Panc1 (cell line): ENCODE results near the gene IRGQ. TPM values are rescaled to one million over a fixed set of nuclear protein-coding genes. Genes with fewer than 3 reads are reported as not detected.

ENCODE experiments used
- ATAC-seq: fragments of 200-7000 bp; cut with Tn5 transposase; 2 replicates; pipeline ENCODE4 v1.9.1; 2020; ENCODE audit warnings: mild to moderate bottlenecking, moderate library complexity
- BruUV-seq: library from RNA; stranded (reverse); fragments of 400-500 nt; replicated peaks from 2 replicates; lab custom pipeline; 2021; lab: Mats Ljungman, UMichigan
- CTCF ChIA-PET: fragments of 300-600 bp; sonication (Branson Sonifier 250); formaldehyde crosslinking; loops from one replicate; lab custom pipeline; 2022; ENCODE audit warnings: antibody characterized with exemption; lab: Charles Lee
- POLR2A ChIA-PET: fragments of 300-600 bp; sonication (Branson Sonifier 250); formaldehyde crosslinking; loops from one replicate; lab custom pipeline; 2022; ENCODE audit warnings: antibody characterized with exemption; lab: Charles Lee
- DNase-seq: peaks from one replicate; pipeline ENCODE4 v3.0.0-alpha.2; 2010; ENCODE audit warnings: low read depth, low spot score
- H3K27ac ChIP-seq: 2 replicates; pipeline ENCODE4 v1.5.1; 2011; ENCODE audit warnings: mild to moderate bottlenecking, low read length, inconsistent platforms
- H3K27me3 ChIP-seq: fragments of 200-500 bp; sonication (Bioruptor generic); 2 replicates; pipeline ENCODE4 v1.6.0; 2014; ENCODE audit warnings: low read length, inconsistent platforms; ENCODE audit not compliant: control insufficient read depth, insufficient read depth
- H3K36me3 ChIP-seq: fragments of 200-500 bp; sonication (Bioruptor generic); 2 replicates; pipeline ENCODE4 v1.5.1; 2014; ENCODE audit warnings: inconsistent platforms, mild to moderate bottlenecking, low read length, moderate library complexity; ENCODE audit not compliant: control insufficient read depth, insufficient read depth
- H3K4me1 ChIP-seq: 2 replicates; pipeline ENCODE4 v1.5.1; 2011; ENCODE audit warnings: inconsistent platforms, mild to moderate bottlenecking, low read length, moderate library complexity; ENCODE audit not compliant: control insufficient read depth, insufficient read depth
- H3K4me3 ChIP-seq, 2 experiments: 2 replicates each; pipeline ENCODE4 v1.5.1; 2011 to 2012; ENCODE audit warnings: low read depth in 2 of 2, low read length in 2 of 2, mild to moderate bottlenecking in 2 of 2, inconsistent platforms in 1 of 2, moderate library complexity in 1 of 2
- H3K9me3 ChIP-seq: fragments of 200-500 bp; sonication (Bioruptor generic); 2 replicates; pipeline ENCODE4 v1.5.1; 2014; ENCODE audit warnings: low read depth, mild to moderate bottlenecking, inconsistent platforms, low read length, moderate library complexity; ENCODE audit not compliant: control insufficient read depth, insufficient read depth
- POLR2AphosphoS5 ChIP-seq: IDR thresholded peaks from 2 replicates; pipeline ENCODE4 v1.6.1; 2012; ENCODE audit warnings: mild to moderate bottlenecking, low read depth, low read length, moderate library complexity
- SIN3A ChIP-seq: IDR thresholded peaks from 2 replicates; pipeline ENCODE4 v1.6.1; 2012; ENCODE audit warnings: low read depth, mild to moderate bottlenecking, low read length, moderate library complexity, borderline replicate concordance; ENCODE audit not compliant: insufficient read depth
- TCF7L2 ChIP-seq: IDR thresholded peaks from 2 replicates; pipeline ENCODE4 v1.6.1; 2011; ENCODE audit warnings: mild to moderate bottlenecking, low read depth, low read length, inconsistent platforms
- in situ Hi-C: cut with HindIII; loops from 2 replicates; pipeline ENCODE4 v1.10.0; 2016; ENCODE audit warnings: low sequenced_read_pairs, low pct_unique_long_range_greater_than_20kb
- intact Hi-C: fragments of 100-400 bp; cut with micrococcal nuclease; formaldehyde crosslinking; loops from one replicate; pipeline ENCODE4 v1.10.0; 2022; ENCODE audit not compliant: unreplicated experiment
- total RNA-seq: library from RNA; stranded (reverse); gene quantifications from one replicate; pipeline ENCODE4 v1.2.1, GENCODE V29; 2021; ENCODE audit not compliant: unreplicated experiment
- TF ChIP-seq, protein P1 (sequence below): fragments of 450-650 bp; IDR thresholded peaks from 2 replicates; pipeline ENCODE4 v1.5.1; 2017; ENCODE audit warnings: mild to moderate bottlenecking
- TF ChIP-seq, protein P2 (sequence below), 2 experiments: IDR thresholded peaks; 2 replicates each; pipeline ENCODE4 v1.6.1; 2011 to 2012; ENCODE audit warnings: low read depth in 2 of 2, control low read depth in 1 of 2, low read length in 1 of 2, mild to moderate bottlenecking in 1 of 2, moderate library complexity in 1 of 2; ENCODE audit not compliant: insufficient read depth in 1 of 2

IRGQ gene
- total RNA-seq, 1 experiment from 2014 or later, result 20.4 TPM

DNA sequence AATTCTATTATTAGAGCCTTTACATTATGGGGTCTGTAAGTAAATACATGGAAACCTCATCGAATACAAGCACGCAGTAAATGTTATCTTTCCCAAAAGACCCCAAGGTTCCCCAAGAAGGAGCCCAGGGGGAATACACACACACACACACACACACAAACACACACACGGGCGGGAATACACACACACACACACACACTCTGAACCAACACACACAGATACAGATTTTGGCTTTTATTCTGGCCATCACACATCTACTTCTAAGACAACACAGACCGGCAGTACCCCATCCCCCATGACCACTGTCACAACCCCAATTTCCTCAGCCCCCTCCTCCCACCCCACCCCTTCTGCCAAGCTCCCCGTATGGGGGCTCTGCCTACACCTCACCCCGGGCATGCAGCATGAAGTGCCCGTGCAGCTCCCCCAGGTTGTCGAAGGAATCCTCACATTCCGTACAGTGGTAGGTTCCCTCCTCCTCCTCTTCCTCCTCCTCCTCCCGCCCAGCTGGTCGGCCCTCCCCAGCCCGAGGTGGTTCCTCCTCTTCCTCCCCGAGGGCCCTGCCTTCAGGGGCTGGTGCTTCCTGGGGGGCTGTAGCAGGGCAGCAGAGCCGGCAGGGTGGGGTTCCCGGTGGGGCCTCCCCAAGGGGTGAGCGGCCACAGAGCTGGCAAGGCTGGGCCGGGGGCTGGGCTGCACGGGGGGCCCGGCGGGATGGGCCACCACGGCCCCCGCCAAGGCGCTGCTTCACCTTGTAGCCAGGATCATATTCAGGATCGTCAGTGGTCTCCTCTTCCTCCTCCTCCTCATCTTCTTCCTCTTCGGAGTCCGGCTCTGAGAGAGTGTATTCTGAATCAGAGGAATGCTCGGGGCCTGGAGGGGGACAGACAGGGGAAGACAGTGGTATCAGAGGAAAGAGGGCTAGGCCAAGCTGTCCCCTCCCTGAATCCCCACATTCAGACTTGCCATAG lies 11.6 kb upstream of the IRGQ start:
- Histone ChIP-seq H3K9me3 (no peaks in the 10 kb centered on the region), H3K36me3 (no peaks in the 10 kb centered on the region), H3K27me3 (no peaks in the 10 kb centered on the region), H3K4me3 (no peak overlapping the region), H3K4me1 (no peaks in the 10 kb centered on the region), H3K27ac (no peak overlapping the region)
- ChIA-PET CTCF (no interaction called here), POLR2A (no interaction called here)
- in situ Hi-C loops (no loop called here), intact Hi-C loops (no loop called here)
- BruUV-seq, result no TSS peak
- no peak for DNase-seq
- no peak for ATAC-seq
- TF ChIP-seq TCF7L2, result no peak
- TF ChIP-seq, protein P1, sequence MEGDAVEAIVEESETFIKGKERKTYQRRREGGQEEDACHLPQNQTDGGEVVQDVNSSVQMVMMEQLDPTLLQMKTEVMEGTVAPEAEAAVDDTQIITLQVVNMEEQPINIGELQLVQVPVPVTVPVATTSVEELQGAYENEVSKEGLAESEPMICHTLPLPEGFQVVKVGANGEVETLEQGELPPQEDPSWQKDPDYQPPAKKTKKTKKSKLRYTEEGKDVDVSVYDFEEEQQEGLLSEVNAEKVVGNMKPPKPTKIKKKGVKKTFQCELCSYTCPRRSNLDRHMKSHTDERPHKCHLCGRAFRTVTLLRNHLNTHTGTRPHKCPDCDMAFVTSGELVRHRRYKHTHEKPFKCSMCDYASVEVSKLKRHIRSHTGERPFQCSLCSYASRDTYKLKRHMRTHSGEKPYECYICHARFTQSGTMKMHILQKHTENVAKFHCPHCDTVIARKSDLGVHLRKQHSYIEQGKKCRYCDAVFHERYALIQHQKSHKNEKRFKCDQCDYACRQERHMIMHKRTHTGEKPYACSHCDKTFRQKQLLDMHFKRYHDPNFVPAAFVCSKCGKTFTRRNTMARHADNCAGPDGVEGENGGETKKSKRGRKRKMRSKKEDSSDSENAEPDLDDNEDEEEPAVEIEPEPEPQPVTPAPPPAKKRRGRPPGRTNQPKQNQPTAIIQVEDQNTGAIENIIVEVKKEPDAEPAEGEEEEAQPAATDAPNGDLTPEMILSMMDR, result no peak
- TF ChIP-seq, protein P2, sequence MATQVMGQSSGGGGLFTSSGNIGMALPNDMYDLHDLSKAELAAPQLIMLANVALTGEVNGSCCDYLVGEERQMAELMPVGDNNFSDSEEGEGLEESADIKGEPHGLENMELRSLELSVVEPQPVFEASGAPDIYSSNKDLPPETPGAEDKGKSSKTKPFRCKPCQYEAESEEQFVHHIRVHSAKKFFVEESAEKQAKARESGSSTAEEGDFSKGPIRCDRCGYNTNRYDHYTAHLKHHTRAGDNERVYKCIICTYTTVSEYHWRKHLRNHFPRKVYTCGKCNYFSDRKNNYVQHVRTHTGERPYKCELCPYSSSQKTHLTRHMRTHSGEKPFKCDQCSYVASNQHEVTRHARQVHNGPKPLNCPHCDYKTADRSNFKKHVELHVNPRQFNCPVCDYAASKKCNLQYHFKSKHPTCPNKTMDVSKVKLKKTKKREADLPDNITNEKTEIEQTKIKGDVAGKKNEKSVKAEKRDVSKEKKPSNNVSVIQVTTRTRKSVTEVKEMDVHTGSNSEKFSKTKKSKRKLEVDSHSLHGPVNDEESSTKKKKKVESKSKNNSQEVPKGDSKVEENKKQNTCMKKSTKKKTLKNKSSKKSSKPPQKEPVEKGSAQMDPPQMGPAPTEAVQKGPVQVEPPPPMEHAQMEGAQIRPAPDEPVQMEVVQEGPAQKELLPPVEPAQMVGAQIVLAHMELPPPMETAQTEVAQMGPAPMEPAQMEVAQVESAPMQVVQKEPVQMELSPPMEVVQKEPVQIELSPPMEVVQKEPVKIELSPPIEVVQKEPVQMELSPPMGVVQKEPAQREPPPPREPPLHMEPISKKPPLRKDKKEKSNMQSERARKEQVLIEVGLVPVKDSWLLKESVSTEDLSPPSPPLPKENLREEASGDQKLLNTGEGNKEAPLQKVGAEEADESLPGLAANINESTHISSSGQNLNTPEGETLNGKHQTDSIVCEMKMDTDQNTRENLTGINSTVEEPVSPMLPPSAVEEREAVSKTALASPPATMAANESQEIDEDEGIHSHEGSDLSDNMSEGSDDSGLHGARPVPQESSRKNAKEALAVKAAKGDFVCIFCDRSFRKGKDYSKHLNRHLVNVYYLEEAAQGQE (IDR thresholded peaks at IDR 0.05; ENCODE audit: insufficient read depth in 1 of 2, low read depth in 2 of 2, low read length in 1 of 2), result no peak
- TF ChIP-seq SIN3A, result no peak
- TF ChIP-seq POLR2AphosphoS5, result no peak

DNA sequence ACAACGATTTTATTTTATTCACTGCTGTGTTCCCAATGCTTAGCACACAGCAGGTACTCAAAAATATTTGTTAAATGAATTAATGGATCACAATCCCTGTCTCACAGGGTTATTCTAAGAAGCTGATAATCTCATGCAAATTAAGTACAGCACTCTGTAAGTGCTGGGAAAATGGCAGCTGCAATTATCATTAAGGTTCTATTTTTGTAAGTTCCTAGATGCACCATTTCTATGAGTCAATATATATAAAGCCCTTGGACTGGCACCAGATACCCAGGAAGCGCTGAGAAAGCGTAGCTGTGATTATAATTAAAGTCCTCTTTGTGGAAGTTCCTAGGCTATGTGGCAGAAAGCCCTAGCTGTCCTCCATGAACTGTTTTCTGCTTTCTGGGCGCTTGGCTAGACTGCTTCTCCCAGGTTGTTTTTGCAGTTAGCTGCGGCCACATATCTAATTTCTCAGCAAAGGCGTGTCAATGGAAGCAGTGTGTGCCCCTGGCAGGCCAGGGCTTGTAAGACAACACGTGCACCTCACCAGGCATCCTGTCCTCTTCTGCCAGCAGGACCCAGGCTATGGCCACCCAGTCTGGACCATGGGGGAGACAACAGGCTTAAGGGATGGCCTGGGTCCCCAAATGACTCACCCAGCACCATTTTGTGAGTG lies 10.8 kb upstream of the IRGQ start:
- no peaks in the 10 kb centered on the region for H3K36me3 ChIP-seq
- in situ Hi-C loops (no loop called here), intact Hi-C loops (no loop called here)
- no peak for TF ChIP-seq TCF7L2
- no peak for TF ChIP-seq SIN3A
- TF ChIP-seq POLR2AphosphoS5, result no peak
- TF ChIP-seq, protein P2 (IDR thresholded peaks at IDR 0.05; ENCODE audit: insufficient read depth in 1 of 2, low read depth in 2 of 2, low read length in 1 of 2), result no peak
- TF ChIP-seq, protein P1, result no peak
- H3K9me3 ChIP-seq, result no peaks in the 10 kb centered on the region
- no peaks in the 10 kb centered on the region for H3K27me3 ChIP-seq
- no peak overlapping the region for H3K4me3 ChIP-seq
- H3K4me1 ChIP-seq, result no peaks in the 10 kb centered on the region
- POLR2A ChIA-PET, result no interaction called here
- CTCF ChIA-PET, result no interaction called here
- H3K27ac ChIP-seq, result no peak overlapping the region
- no peak for ATAC-seq
- DNase-seq, result no peak
- no TSS peak for BruUV-seq
